ENCODE data around the gene CCNY.

DNA sequence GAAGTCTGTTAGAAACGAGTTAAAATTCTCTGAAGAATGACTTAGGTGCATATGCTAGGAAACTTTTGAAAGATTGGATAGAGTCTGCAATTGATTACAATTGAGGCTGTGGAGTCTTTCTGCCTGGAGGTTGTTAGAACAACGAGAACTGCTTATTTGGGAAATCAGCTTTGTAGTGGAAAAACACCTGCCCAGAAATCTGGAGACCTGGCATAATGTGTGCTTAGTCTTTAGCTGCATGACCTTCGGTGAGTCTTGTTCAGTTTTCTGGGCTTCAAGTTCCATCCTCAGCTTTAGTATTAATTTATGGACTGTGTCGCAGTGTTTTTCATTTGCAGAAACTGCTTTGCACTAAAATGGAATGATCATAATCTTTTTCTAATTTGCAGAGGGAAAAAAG lies 31.7 kb downstream of the CCNY start:
- TF ChIP-seq, protein P1, sequence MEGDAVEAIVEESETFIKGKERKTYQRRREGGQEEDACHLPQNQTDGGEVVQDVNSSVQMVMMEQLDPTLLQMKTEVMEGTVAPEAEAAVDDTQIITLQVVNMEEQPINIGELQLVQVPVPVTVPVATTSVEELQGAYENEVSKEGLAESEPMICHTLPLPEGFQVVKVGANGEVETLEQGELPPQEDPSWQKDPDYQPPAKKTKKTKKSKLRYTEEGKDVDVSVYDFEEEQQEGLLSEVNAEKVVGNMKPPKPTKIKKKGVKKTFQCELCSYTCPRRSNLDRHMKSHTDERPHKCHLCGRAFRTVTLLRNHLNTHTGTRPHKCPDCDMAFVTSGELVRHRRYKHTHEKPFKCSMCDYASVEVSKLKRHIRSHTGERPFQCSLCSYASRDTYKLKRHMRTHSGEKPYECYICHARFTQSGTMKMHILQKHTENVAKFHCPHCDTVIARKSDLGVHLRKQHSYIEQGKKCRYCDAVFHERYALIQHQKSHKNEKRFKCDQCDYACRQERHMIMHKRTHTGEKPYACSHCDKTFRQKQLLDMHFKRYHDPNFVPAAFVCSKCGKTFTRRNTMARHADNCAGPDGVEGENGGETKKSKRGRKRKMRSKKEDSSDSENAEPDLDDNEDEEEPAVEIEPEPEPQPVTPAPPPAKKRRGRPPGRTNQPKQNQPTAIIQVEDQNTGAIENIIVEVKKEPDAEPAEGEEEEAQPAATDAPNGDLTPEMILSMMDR (IDR thresholded peaks at IDR 0.05) = no peak
- no peak for TF ChIP-seq POLR2A (IDR thresholded peaks at IDR 0.05)
- no peak for TF ChIP-seq POLR2AphosphoS5 (IDR thresholded peaks at IDR 0.05)
